LNCaP clone FGC (cell line): ENCODE measurements around the gene G3BP2.
"Not testable (repeated sequence)": the region's sequence is repeated elsewhere in the genome, so short reads cannot be mapped to it uniquely, and the experiment has no call there.

ENCODE experiments used
- DNase-seq: peaks from one replicate; pipeline ENCODE4 v3.0.0-alpha.2; 2011; ENCODE audit warnings: low read depth
- H3K4me3 ChIP-seq: 2 replicates; pipeline ENCODE4 v1.5.1; 2011; ENCODE audit warnings: mild to moderate bottlenecking, low read depth, low read length, control low read depth
- TF ChIP-seq, protein P1 (sequence below): IDR thresholded peaks from 2 replicates; pipeline ENCODE4 v1.5.1; 2012; ENCODE audit warnings: mild to moderate bottlenecking; ENCODE audit not compliant: control insufficient read depth, insufficient read depth; ENCODE audit errors: extremely low read depth

Gene G3BP2

GRCh38 chr4:75673027-75673958 is at the start of gene G3BP2:
Gene G3BP2, minus strand, starts transcription at chr4:75673411. Its CDS starts 11,386 bp downstream, at chr4:75662025.
- TF ChIP-seq, protein P1, sequence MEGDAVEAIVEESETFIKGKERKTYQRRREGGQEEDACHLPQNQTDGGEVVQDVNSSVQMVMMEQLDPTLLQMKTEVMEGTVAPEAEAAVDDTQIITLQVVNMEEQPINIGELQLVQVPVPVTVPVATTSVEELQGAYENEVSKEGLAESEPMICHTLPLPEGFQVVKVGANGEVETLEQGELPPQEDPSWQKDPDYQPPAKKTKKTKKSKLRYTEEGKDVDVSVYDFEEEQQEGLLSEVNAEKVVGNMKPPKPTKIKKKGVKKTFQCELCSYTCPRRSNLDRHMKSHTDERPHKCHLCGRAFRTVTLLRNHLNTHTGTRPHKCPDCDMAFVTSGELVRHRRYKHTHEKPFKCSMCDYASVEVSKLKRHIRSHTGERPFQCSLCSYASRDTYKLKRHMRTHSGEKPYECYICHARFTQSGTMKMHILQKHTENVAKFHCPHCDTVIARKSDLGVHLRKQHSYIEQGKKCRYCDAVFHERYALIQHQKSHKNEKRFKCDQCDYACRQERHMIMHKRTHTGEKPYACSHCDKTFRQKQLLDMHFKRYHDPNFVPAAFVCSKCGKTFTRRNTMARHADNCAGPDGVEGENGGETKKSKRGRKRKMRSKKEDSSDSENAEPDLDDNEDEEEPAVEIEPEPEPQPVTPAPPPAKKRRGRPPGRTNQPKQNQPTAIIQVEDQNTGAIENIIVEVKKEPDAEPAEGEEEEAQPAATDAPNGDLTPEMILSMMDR, result no peak
- peak; percentile 97 for DNase-seq
- H3K4me3 ChIP-seq, result peak within 1 kb of the TSS; percentile 89

- no peak overlapping the region for H3K4me3 ChIP-seq
- TF ChIP-seq, protein P1, result no peak
- no peak for DNase-seq
Measured at GRCh38 chr4:75722417-75722816, 49.2 kb upstream of the G3BP2 start.

DNA sequence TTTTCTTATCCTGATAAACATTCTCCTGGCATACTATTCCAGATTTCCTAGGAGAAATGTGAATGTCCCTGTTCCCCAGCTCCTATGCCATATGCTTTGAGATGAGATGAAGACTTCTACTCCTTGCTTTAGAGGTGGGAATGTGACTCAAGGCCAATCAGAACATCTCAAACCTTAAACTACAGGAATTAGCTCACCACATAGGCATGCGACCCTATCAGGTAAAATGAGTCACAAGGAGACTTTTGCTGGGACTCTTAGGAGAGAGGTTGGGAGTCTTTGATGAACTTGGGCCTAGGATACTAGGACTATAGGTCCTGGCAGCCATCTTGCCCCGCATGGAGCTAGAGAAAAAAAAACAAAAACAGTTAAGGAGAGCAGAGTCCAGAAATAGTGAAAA is 45.3 kb upstream of the G3BP2 start:
- no peak for DNase-seq
- no peak overlapping the region for H3K4me3 ChIP-seq
- TF ChIP-seq, protein P1, result no peak

DNA sequence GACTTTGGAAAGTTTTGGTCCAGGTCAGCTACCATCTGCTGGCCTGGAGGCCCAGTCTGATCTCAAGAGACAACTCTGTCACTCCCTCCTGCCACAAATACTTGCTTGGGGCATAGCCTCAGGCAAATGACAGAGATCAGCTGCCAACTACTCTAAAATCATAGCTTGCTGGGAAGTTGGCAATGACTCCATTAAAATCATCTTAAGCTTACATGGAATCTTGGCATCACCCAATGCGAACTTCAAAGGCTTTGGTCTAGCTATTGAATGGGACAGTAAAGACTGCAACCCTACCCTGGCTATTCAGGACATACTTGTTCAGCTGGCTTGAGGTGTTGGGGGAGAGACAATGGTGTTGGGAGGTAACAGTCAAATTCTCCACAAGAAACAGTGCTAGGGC is 44.2 kb upstream of the G3BP2 start:
- DNase-seq, result no peak
- H3K4me3 ChIP-seq, result no peak overlapping the region
- TF ChIP-seq, protein P1, result no peak

DNA sequence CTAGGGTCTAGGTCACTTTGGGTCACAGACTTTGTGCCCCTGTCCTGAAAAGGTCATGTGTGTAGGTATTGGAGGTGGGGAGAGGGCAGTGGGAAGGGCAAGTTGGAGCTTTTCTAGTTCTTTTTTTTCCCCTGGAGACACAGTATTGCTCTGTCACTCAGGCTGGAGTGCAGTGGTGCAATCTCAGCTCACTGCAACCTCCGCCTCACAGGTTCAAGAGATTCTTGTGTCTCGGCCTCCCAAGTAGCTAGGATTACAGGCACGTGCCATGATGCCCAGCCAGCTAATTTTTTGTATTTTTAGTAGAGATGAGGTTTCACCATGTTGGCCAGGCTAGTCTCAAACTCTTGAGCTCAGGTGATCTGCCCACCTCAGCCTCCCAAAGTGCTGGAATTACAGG is 42.8 kb upstream of the G3BP2 start:
- not testable (repeated sequence) for DNase-seq, H3K4me3 ChIP-seq

DNA sequence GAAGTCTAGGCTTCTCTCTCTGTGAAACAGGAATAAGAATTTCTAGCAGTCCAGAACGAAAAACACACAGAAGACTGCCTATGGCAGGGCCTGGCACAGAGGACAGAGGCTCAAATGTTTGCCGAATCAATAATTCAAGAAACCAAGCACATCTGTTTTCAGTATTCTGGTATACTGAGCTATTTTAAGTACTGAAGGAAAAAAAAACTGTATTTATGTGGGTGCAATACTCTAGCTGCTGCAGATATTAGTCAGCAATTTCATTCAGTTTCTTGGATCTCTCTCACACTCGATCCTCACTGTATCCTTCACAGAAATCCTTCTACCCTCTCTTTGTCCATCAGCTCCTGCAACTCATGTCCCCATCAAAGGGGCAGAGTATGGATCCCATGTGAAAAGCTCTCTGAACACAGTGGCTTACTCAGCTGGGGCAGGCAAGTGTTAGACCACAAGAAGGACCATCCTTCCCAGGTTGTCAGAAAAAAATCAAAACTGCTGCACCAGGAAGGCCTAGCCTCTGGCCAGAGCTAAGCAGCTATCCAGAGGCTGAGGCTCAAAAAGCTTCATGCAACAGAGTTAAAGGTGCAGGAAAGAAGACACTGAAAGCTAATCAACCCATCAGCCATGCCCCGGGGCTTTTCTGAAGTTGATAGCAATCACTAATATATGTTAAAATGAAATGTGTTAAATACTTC is 42.0 kb upstream of the G3BP2 start:
- no peak for DNase-seq
- no peak overlapping the region for H3K4me3 ChIP-seq

GRCh38 chr4:75714704-75715103 is 41.5 kb upstream of the G3BP2 start:
- no peak overlapping the region for H3K4me3 ChIP-seq
- DNase-seq, result no peak
- TF ChIP-seq, protein P1, result no peak

More for the DNA sequence above, 42.0 kb upstream of the G3BP2 start:
- TF ChIP-seq, protein P1, result no peak
